HG03135 (cell line): Measurements from ENCODE around the gene SARS2.
A peak's percentile ranks its signal among the peaks of the same experiment; 100 is the strongest.

Experiments used
- ATAC-seq: cut with Tn5 transposase; IDR thresholded peaks from one replicate; pipeline ENCODE4 v1.9.1; 2021; ENCODE audit warnings: mild to moderate bottlenecking, moderate library complexity; ENCODE audit not compliant: unreplicated experiment

SARS2 gene

GRCh38 chr19:38919837-38920601 lies 10.5 kb downstream of the SARS2 start:
- ATAC-seq, result no peak

- no peak for ATAC-seq
Observed at GRCh38 chr19:38918526-38918925, 12.0 kb downstream of the SARS2 start.

GRCh38 chr19:38917921-38918491 lies 12.6 kb downstream of the SARS2 start:
- no peak for ATAC-seq

GRCh38 chr19:38917516-38917915 lies 13.0 kb downstream of the SARS2 start:
- no peak for ATAC-seq

- no peak for ATAC-seq
Observed at GRCh38 chr19:38915329-38916321, 14.9 kb downstream of the SARS2 start.

- ATAC-seq, result no peak
Observed at GRCh38 chr19:38913958-38914357, 16.6 kb downstream of the SARS2 start.

- no peak for ATAC-seq
Observed at GRCh38 chr19:38912600-38913514, 17.7 kb downstream of the SARS2 start.

- no peak for ATAC-seq
Observed at GRCh38 chr19:38911388-38912001, 19.1 kb downstream of the SARS2 start.

- ATAC-seq, result no peak
Observed at GRCh38 chr19:38910488-38910887, 20.1 kb downstream of the SARS2 start.

- ATAC-seq, result no peak
Observed at GRCh38 chr19:38908911-38909310, 21.7 kb downstream of the SARS2 start.

GRCh38 chr19:38907670-38908069 lies 22.9 kb downstream of the SARS2 start:
- ATAC-seq, result no peak

- no peak for ATAC-seq
Observed at GRCh38 chr19:38907227-38907626, 23.3 kb downstream of the SARS2 start.

- no peak for ATAC-seq
Observed at GRCh38 chr19:38905620-38906019, 24.9 kb downstream of the SARS2 start.

- no peak for ATAC-seq
Observed at GRCh38 chr19:38904581-38905539, 25.7 kb downstream of the SARS2 start.

- ATAC-seq, result no peak
Observed at GRCh38 chr19:38901683-38902082, 28.9 kb downstream of the SARS2 start.

- no peak for ATAC-seq
Observed at GRCh38 chr19:38900743-38901190, 29.8 kb downstream of the SARS2 start.

- ATAC-seq, result no peak
Observed at GRCh38 chr19:38900202-38900629, 30.3 kb downstream of the SARS2 start.

GRCh38 chr19:38899447-38900201 lies 30.9 kb downstream of the SARS2 start, which contains the start of the genes NFKBIB and SIRT2:
Gene NFKBIB (plus strand): TSS chr19:38899969. CDS start chr19:38900033, 64 bp downstream.
Gene SIRT2 (minus strand): TSS chr19:38899618. CDS start chr19:38899521, 97 bp downstream.
- peak; percentile 91 for ATAC-seq
